DOHH2 (cell line): ENCODE results near the gene PDXK.

ENCODE experiments used
- H3F3A ChIP-seq: fragments of 200-600 bp; sonication (generic), shearing (Covaris generic); 2 replicates; pipeline ENCODE4 v1.6.0; 2016; ENCODE audit warnings: antibody characterized with exemption, mild to moderate bottlenecking; ENCODE audit not compliant: control insufficient read depth, insufficient read depth
- H3K27ac ChIP-seq: fragments of 200-600 bp; sonication (generic); 2 replicates; pipeline ENCODE4 v1.5.1; 2014; ENCODE audit warnings: low read depth, mild to moderate bottlenecking, low read length, moderate library complexity
- H3K27me3 ChIP-seq: fragments of 200-600 bp; sonication (generic); 2 replicates; pipeline ENCODE4 v1.6.1; 2014; ENCODE audit warnings: mild to moderate bottlenecking, low read length, mixed read lengths; ENCODE audit not compliant: control insufficient read depth
- H3K36me3 ChIP-seq: fragments of 200-600 bp; sonication (generic); 2 replicates; pipeline ENCODE4 v1.6.1; 2014; ENCODE audit warnings: mild to moderate bottlenecking, low read length, moderate library complexity, mixed read lengths; ENCODE audit not compliant: control insufficient read depth
- H3K4me1 ChIP-seq: fragments of 200-600 bp; sonication (generic); 2 replicates; pipeline ENCODE4 v1.6.1; 2014; ENCODE audit warnings: mild to moderate bottlenecking, low read length, mixed read lengths; ENCODE audit not compliant: control insufficient read depth
- H3K4me2 ChIP-seq: fragments of 200-600 bp; sonication (generic); 2 replicates; pipeline ENCODE4 v1.6.0; 2014; ENCODE audit warnings: mild to moderate bottlenecking, low read length, moderate library complexity
- H3K4me3 ChIP-seq: fragments of 200-600 bp; sonication (generic); 2 replicates; pipeline ENCODE4 v1.5.1; 2014; ENCODE audit warnings: mild to moderate bottlenecking, low read length, mixed read lengths
- H3K79me2 ChIP-seq: fragments of 200-600 bp; sonication (generic); 2 replicates; pipeline ENCODE4 v1.6.1; 2014; ENCODE audit warnings: mild to moderate bottlenecking, low read length, mixed read lengths; ENCODE audit not compliant: control insufficient read depth
- H3K9me2 ChIP-seq: fragments of 200-600 bp; sonication (generic); replicated peaks from 2 replicates; pipeline ENCODE4 v1.6.1; 2014; ENCODE audit warnings: mild to moderate bottlenecking, low read length, mixed read lengths; ENCODE audit not compliant: control insufficient read depth
- H3K9me3 ChIP-seq: fragments of 200-600 bp; sonication (generic); 2 replicates; pipeline ENCODE4 v1.6.1; 2014; ENCODE audit warnings: antibody characterized with exemption, low read length, mixed read lengths; ENCODE audit not compliant: control insufficient read depth, insufficient read depth
- H4K20me1 ChIP-seq: fragments of 200-600 bp; sonication (generic); 2 replicates; pipeline ENCODE4 v1.6.0; 2014; ENCODE audit warnings: low read depth, mild to moderate bottlenecking, antibody characterized with exemption, low read length, moderate library complexity; ENCODE audit not compliant: control insufficient read depth, insufficient read depth
- CTCF ChIP-seq: fragments of 200-600 bp; sonication (generic); IDR thresholded peaks from one replicate; pipeline ENCODE4 v1.5.1; 2014; ENCODE audit warnings: antibody characterized with exemption, mild to moderate bottlenecking, low read depth, low read length; ENCODE audit not compliant: poor library complexity, severe bottlenecking
- EZH2phosphoT487 ChIP-seq: fragments of 200-600 bp; sonication (generic); IDR thresholded peaks from 2 replicates; pipeline ENCODE4 v1.6.1; 2017; ENCODE audit warnings: borderline replicate concordance, mild to moderate bottlenecking, antibody characterized with exemption, low read length, moderate library complexity, mixed read lengths

The PDXK gene

GRCh38 chr21:43790010-43790524, 71.1 kb downstream of the PDXK start:
- H3K36me3 ChIP-seq, result peaks cover 57% of the 10 kb centered on the region
- no peak overlapping the region for H3K27ac ChIP-seq
- H4K20me1 ChIP-seq, result peaks cover 4% of the 10 kb centered on the region; the same call in 1 of the 2 replicates
- no peak for TF ChIP-seq CTCF
- no peak for TF ChIP-seq EZH2phosphoT487
- no peaks in the 10 kb centered on the region for H3K9me2 ChIP-seq
- H3K27me3 ChIP-seq, result no peaks in the 10 kb centered on the region
- H3K4me1 ChIP-seq, result peaks cover 23% of the 10 kb centered on the region
- no peaks in the 10 kb centered on the region for H3F3A ChIP-seq
- peak overlapping the region; percentile 100 for H3K4me3 ChIP-seq
- peaks cover 57% of the 10 kb centered on the region for H3K79me2 ChIP-seq
- H3K4me2 ChIP-seq, result peak overlapping the region; percentile 99
- H3K9me3 ChIP-seq, result no peaks in the 10 kb centered on the region

- Histone ChIP-seq H3K27me3 (no peaks in the 10 kb centered on the region), H3F3A (no peaks in the 10 kb centered on the region), H3K4me1 (peaks cover 23% of the 10 kb centered on the region), H3K36me3 (peaks cover 80% of the 10 kb centered on the region), H3K9me3 (no peaks in the 10 kb centered on the region), H3K4me2 (no peak overlapping the region), H3K79me2 (peaks cover 69% of the 10 kb centered on the region), H4K20me1 (peaks cover 7% of the 10 kb centered on the region; the same call in 1 of the 2 replicates), H3K9me2 (no peaks in the 10 kb centered on the region), H3K4me3 (no peak overlapping the region), H3K27ac (no peak overlapping the region)
- no peak for TF ChIP-seq EZH2phosphoT487
- TF ChIP-seq CTCF, result no peak
These were observed 73.5 kb downstream of the PDXK start for GRCh38 chr21:43792406-43792805.

- Histone ChIP-seq H4K20me1 (peaks cover 7% of the 10 kb centered on the region; the same call in 1 of the 2 replicates), H3K36me3 (peaks cover 89% of the 10 kb centered on the region), H3K4me3 (no peak overlapping the region), H3K4me2 (no peak overlapping the region), H3F3A (no peaks in the 10 kb centered on the region), H3K79me2 (peaks cover 69% of the 10 kb centered on the region), H3K4me1 (peaks cover 23% of the 10 kb centered on the region), H3K27me3 (no peaks in the 10 kb centered on the region), H3K9me3 (no peaks in the 10 kb centered on the region), H3K9me2 (no peaks in the 10 kb centered on the region), H3K27ac (no peak overlapping the region)
- TF ChIP-seq EZH2phosphoT487 (no peak), CTCF (no peak)
These were observed 74.3 kb downstream of the PDXK start for GRCh38 chr21:43793243-43793642.
